Fibroblast of lung (primary cell): ENCODE results near the gene HDAC4.

ENCODE experiments used
- CTCF ChIP-seq, 2 donors: IDR thresholded peaks in 1 of 2; conservative IDR thresholded peaks in 1 of 2; 1 replicate in 1 of 2; 2 replicates in 1 of 2; pipeline ENCODE4 v1.5.1; 2011 to 2012; ENCODE audit warnings: low read length in 2 of 2, control low read depth in 1 of 2, inconsistent platforms in 1 of 2, low read depth in 1 of 2, mild to moderate bottlenecking in 1 of 2
- EZH2 ChIP-seq: IDR thresholded peaks from 2 replicates; pipeline ENCODE4 v1.5.1; 2012; ENCODE audit warnings: low read length, control low read depth, mild to moderate bottlenecking; ENCODE audit errors: missing control alignments

- no peak for TF ChIP-seq CTCF (conservative IDR thresholded peaks at IDR 0.05 in 1 of 2, IDR thresholded peaks at IDR 0.05 in 1 of 2; ENCODE audit: low read depth in 1 of 2, low read length in 2 of 2)
- no peak for TF ChIP-seq EZH2
Measured at GRCh38 chr2:239187464-239188253, 213.2 kb downstream of the HDAC4 start.
